LNCAP (cell line): Measurements from ENCODE around the gene CD96.
A peak's percentile ranks its signal among the peaks of the same experiment; 100 is the strongest.

ENCODE experiments used
- TF ChIP-seq, protein P1 (sequence below): fragments of 450-650 bp; IDR thresholded peaks from 2 replicates; pipeline ENCODE4 v1.5.1; 2017; ENCODE audit warnings: mild to moderate bottlenecking

The CD96 gene

GRCh38 chr3:111662012-111662411, 120.0 kb downstream of the CD96 start:
- TF ChIP-seq, protein P1, sequence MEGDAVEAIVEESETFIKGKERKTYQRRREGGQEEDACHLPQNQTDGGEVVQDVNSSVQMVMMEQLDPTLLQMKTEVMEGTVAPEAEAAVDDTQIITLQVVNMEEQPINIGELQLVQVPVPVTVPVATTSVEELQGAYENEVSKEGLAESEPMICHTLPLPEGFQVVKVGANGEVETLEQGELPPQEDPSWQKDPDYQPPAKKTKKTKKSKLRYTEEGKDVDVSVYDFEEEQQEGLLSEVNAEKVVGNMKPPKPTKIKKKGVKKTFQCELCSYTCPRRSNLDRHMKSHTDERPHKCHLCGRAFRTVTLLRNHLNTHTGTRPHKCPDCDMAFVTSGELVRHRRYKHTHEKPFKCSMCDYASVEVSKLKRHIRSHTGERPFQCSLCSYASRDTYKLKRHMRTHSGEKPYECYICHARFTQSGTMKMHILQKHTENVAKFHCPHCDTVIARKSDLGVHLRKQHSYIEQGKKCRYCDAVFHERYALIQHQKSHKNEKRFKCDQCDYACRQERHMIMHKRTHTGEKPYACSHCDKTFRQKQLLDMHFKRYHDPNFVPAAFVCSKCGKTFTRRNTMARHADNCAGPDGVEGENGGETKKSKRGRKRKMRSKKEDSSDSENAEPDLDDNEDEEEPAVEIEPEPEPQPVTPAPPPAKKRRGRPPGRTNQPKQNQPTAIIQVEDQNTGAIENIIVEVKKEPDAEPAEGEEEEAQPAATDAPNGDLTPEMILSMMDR, result no peak

GRCh38 chr3:111662907-111663306, 120.9 kb downstream of the CD96 start:
- TF ChIP-seq, protein P1, result no peak

GRCh38 chr3:111666041-111666735, 124.2 kb downstream of the CD96 start:
- TF ChIP-seq, protein P1, result no peak

GRCh38 chr3:111667170-111667569, 125.2 kb downstream of the CD96 start:
- TF ChIP-seq, protein P1, result no peak

DNA sequence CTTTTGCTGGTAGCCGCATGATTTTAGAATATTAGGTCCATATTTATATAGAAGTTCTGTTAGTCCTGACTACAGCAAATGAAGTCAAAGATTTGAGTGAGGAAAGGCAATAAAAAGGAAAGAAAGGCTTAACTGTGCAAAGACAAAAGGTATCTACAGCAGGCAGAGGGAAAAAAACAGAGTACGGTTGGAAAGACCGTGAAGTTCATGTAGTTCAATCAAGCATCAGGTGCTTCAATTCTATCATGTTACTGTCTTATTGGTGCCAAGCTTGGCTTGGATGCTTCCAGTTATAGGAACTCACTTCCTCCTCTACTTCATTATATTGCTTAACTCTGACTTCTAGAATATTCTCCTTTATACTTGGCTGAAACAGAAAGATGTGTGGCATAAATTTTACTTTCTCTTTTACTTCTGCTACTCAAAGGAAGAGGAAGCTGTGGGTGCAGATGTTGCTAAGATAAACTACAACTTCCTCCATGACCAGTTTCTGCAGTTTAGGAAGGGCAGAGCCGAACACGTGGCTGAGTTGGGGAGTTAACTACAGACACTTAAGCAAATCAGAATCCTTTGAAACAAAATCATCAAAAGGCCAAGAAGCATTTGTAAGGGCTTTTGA, 125.7 kb downstream of the CD96 start:
- TF ChIP-seq, protein P1, result no peak

GRCh38 chr3:111668326-111668725, 126.3 kb downstream of the CD96 start:
- TF ChIP-seq, protein P1, result no peak

- TF ChIP-seq, protein P1, result peak; percentile 74
These were observed 127.0 kb downstream of the CD96 start for GRCh38 chr3:111668888-111669488.
